K562 (cell line): ENCODE results near the gene MAN1A1.

Experiments
- ETS2 ChIP-seq: IDR thresholded peaks from 2 replicates; pipeline ENCODE4 v1.6.1; 2016; ENCODE audit warnings: borderline replicate concordance, missing genetic modification characterization, mild to moderate bottlenecking, moderate library complexity, missing compliant biosample characterization; ENCODE audit not compliant: poor library complexity, severe bottlenecking
- JUND ChIP-seq, 2 experiments: IDR thresholded peaks; 2 replicates in 1 of 2; 3 replicates in 1 of 2; pipeline ENCODE4 v1.6.1; 2011; ENCODE audit warnings: borderline replicate concordance in 2 of 2, low read depth in 2 of 2, low read length in 2 of 2, improper control_type of control experiment in 1 of 2, missing biosample characterization in 1 of 2, missing genetic modification characterization in 1 of 2, missing genetic modification reagents in 1 of 2
- MTA2 ChIP-seq: fragments of 450-650 bp; IDR thresholded peaks from 2 replicates; pipeline ENCODE4 v1.6.1; 2016; ENCODE audit warnings: low read depth
- ZNF146 ChIP-seq: IDR thresholded peaks from one replicate; pipeline ENCODE4 v1.6.1; 2018; ENCODE audit warnings: missing compliant biosample characterization; ENCODE audit not compliant: unreplicated experiment
- ZNF274 ChIP-seq: IDR thresholded peaks from 2 replicates; pipeline ENCODE4 v1.6.1; 2011; ENCODE audit warnings: low read depth, mild to moderate bottlenecking, low read length, moderate library complexity, borderline replicate concordance
- TF ChIP-seq, protein P1 (sequence below), 3 experiments: IDR thresholded peaks in 2 of 3; conservative IDR thresholded peaks in 1 of 3; 2 replicates each; pipeline ENCODE4 v1.5.1; 2011 to 2012; ENCODE audit warnings: low read length in 3 of 3, mild to moderate bottlenecking in 3 of 3, control low read depth in 2 of 3, improper control_type of control experiment in 1 of 3, inconsistent platforms in 1 of 3, low read depth in 1 of 3, mixed read lengths in 1 of 3, moderate library complexity in 1 of 3; ENCODE audit not compliant: insufficient read depth in 2 of 3
- TF ChIP-seq, protein P2 (sequence below): fragments of 450-650 bp; IDR thresholded peaks from 2 replicates; pipeline ENCODE4 v1.7.1; 2018; ENCODE audit warnings: mild to moderate bottlenecking, low read depth; ENCODE audit not compliant: partially characterized antibody

DNA sequence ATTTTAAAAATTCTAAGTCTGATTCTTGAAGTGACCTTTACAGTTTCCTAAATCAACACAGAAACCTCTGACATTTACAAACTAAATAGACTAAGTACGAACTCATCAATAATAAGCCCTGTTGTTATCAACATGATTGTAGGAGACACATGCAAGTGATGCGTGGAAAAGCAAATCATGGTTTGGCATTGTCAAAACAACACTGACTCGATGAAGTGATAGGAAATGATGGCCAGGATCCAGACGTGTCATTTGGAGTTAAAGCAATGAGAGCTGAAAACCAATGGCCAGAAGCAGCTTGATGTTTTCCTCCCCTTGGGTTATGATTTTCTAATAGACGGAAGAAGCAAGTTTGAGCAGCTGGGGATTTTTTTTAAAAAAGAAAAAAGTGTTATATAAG, 153.7 kb downstream of the MAN1A1 start:
- no peak for TF ChIP-seq JUND (IDR thresholded peaks at IDR 0.05; ENCODE audit: borderline replicate concordance, low read depth, low read length)
- no peak for TF ChIP-seq JUND (tag; IDR thresholded peaks at IDR 0.05; ENCODE audit: borderline replicate concordance, low read depth, low read length)
- TF ChIP-seq MTA2, result no peak
- TF ChIP-seq ETS2 (tag), result no peak
- TF ChIP-seq, protein P1, sequence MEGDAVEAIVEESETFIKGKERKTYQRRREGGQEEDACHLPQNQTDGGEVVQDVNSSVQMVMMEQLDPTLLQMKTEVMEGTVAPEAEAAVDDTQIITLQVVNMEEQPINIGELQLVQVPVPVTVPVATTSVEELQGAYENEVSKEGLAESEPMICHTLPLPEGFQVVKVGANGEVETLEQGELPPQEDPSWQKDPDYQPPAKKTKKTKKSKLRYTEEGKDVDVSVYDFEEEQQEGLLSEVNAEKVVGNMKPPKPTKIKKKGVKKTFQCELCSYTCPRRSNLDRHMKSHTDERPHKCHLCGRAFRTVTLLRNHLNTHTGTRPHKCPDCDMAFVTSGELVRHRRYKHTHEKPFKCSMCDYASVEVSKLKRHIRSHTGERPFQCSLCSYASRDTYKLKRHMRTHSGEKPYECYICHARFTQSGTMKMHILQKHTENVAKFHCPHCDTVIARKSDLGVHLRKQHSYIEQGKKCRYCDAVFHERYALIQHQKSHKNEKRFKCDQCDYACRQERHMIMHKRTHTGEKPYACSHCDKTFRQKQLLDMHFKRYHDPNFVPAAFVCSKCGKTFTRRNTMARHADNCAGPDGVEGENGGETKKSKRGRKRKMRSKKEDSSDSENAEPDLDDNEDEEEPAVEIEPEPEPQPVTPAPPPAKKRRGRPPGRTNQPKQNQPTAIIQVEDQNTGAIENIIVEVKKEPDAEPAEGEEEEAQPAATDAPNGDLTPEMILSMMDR (IDR thresholded peaks at IDR 0.05 in 2 of 3, conservative IDR thresholded peaks at IDR 0.05 in 1 of 3; ENCODE audit: insufficient read depth in 2 of 3, low read depth in 1 of 3, low read length in 3 of 3), result no peak
- no peak for TF ChIP-seq ZNF146 (CRISPR knock-in tag)
- no peak for TF ChIP-seq ZNF274
- TF ChIP-seq, protein P2, sequence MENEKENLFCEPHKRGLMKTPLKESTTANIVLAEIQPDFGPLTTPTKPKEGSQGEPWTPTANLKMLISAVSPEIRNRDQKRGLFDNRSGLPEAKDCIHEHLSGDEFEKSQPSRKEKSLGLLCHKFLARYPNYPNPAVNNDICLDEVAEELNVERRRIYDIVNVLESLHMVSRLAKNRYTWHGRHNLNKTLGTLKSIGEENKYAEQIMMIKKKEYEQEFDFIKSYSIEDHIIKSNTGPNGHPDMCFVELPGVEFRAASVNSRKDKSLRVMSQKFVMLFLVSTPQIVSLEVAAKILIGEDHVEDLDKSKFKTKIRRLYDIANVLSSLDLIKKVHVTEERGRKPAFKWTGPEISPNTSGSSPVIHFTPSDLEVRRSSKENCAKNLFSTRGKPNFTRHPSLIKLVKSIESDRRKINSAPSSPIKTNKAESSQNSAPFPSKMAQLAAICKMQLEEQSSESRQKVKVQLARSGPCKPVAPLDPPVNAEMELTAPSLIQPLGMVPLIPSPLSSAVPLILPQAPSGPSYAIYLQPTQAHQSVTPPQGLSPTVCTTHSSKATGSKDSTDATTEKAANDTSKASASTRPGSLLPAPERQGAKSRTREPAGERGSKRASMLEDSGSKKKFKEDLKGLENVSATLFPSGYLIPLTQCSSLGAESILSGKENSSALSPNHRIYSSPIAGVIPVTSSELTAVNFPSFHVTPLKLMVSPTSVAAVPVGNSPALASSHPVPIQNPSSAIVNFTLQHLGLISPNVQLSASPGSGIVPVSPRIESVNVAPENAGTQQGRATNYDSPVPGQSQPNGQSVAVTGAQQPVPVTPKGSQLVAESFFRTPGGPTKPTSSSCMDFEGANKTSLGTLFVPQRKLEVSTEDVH, result no peak
